ENCODE results near the gene NFATC2. TPM values are rescaled to one million over a fixed set of nuclear protein-coding genes. Genes with fewer than 3 reads are reported as not detected.

NFATC2 gene
- total RNA-seq, 2 donors from 2014 or later, result 11.9 to 24.5 TPM

- Histone ChIP-seq H3K9me3 (no peaks in the 10 kb centered on the region), H3K36me3 (no peaks in the 10 kb centered on the region), H3K4me1 (ENCODE audit: control insufficient read depth in 1 of 2, low read depth in 2 of 2) (peaks cover 5 to 7% of the 10 kb centered on the region in 2 donors), H3K27ac (no peak overlapping the region), H3K4me3 (no peak overlapping the region), H3K27me3 (replicated peaks; ENCODE audit: insufficient read depth) (no peaks in the 10 kb centered on the region)
- DNase-seq (ENCODE audit: low spot score), result no peak
- TF ChIP-seq CTCF (IDR thresholded peaks at IDR 0.05), result no peak
- ATAC-seq (ENCODE audit: insufficient number of reproducible peaks, low FRiP score, low read depth), result no peak
Measured at GRCh38 chr20:51341581-51341980, 200.9 kb downstream of the NFATC2 start.

- no peak overlapping the region for H3K27ac ChIP-seq
- H3K9me3 ChIP-seq, result no peaks in the 10 kb centered on the region
- no peaks in the 10 kb centered on the region for H3K27me3 ChIP-seq (replicated peaks; ENCODE audit: insufficient read depth)
- ATAC-seq (ENCODE audit: insufficient number of reproducible peaks, low FRiP score, low read depth), result no peak
- no peaks in the 10 kb centered on the region for H3K36me3 ChIP-seq
- no peaks in the 10 kb centered on the region for H3K4me1 ChIP-seq (ENCODE audit: control insufficient read depth in 1 of 2, low read depth in 2 of 2)
- H3K4me3 ChIP-seq, result no peak overlapping the region
- DNase-seq (ENCODE audit: low spot score), result no peak
- TF ChIP-seq CTCF (IDR thresholded peaks at IDR 0.05), result no peak
Measured at GRCh38 chr20:51340451-51340840, 202.1 kb downstream of the NFATC2 start.

GRCh38 chr20:51339721-51340450, 202.6 kb downstream of the NFATC2 start:
- DNase-seq (ENCODE audit: low spot score), result no peak
- ATAC-seq (ENCODE audit: insufficient number of reproducible peaks, low FRiP score, low read depth), result no peak
- Histone ChIP-seq H3K36me3 (no peaks in the 10 kb centered on the region), H3K4me3 (no peak overlapping the region), H3K9me3 (no peaks in the 10 kb centered on the region), H3K27me3 (replicated peaks; ENCODE audit: insufficient read depth) (no peaks in the 10 kb centered on the region), H3K27ac (no peak overlapping the region), H3K4me1 (ENCODE audit: control insufficient read depth in 1 of 2, low read depth in 2 of 2) (no peaks in the 10 kb centered on the region)
- no peak for TF ChIP-seq CTCF (IDR thresholded peaks at IDR 0.05)

GRCh38 chr20:51338692-51339440, 203.7 kb downstream of the NFATC2 start:
- Histone ChIP-seq H3K4me3 (no peak overlapping the region), H3K36me3 (no peaks in the 10 kb centered on the region), H3K27ac (no peak overlapping the region), H3K9me3 (no peaks in the 10 kb centered on the region), H3K27me3 (replicated peaks; ENCODE audit: insufficient read depth) (no peaks in the 10 kb centered on the region), H3K4me1 (ENCODE audit: control insufficient read depth in 1 of 2, low read depth in 2 of 2) (no peaks in the 10 kb centered on the region)
- TF ChIP-seq CTCF (IDR thresholded peaks at IDR 0.05), result no peak
- ATAC-seq (ENCODE audit: insufficient number of reproducible peaks, low FRiP score, low read depth) (no peak), DNase-seq (ENCODE audit: low spot score) (no peak)

GRCh38 chr20:51337126-51337805, 205.3 kb downstream of the NFATC2 start:
- no peak for DNase-seq (ENCODE audit: low spot score)
- Histone ChIP-seq H3K4me1 (ENCODE audit: control insufficient read depth in 1 of 2, low read depth in 2 of 2) (no peaks in the 10 kb centered on the region), H3K27ac (no peak overlapping the region), H3K9me3 (no peaks in the 10 kb centered on the region), H3K27me3 (replicated peaks; ENCODE audit: insufficient read depth) (no peaks in the 10 kb centered on the region), H3K4me3 (no peak overlapping the region), H3K36me3 (no peaks in the 10 kb centered on the region)
- TF ChIP-seq CTCF (IDR thresholded peaks at IDR 0.05), result no peak
- ATAC-seq (ENCODE audit: insufficient number of reproducible peaks, low FRiP score, low read depth), result no peak
